ENCODE results near the gene SIPA1L3. TPM values are rescaled to one million over a fixed set of nuclear protein-coding genes. Genes with fewer than 3 reads are reported as not detected.

SIPA1L3 gene
- total RNA-seq, 1 experiment from 2014 or later: 4.4 TPM

DNA sequence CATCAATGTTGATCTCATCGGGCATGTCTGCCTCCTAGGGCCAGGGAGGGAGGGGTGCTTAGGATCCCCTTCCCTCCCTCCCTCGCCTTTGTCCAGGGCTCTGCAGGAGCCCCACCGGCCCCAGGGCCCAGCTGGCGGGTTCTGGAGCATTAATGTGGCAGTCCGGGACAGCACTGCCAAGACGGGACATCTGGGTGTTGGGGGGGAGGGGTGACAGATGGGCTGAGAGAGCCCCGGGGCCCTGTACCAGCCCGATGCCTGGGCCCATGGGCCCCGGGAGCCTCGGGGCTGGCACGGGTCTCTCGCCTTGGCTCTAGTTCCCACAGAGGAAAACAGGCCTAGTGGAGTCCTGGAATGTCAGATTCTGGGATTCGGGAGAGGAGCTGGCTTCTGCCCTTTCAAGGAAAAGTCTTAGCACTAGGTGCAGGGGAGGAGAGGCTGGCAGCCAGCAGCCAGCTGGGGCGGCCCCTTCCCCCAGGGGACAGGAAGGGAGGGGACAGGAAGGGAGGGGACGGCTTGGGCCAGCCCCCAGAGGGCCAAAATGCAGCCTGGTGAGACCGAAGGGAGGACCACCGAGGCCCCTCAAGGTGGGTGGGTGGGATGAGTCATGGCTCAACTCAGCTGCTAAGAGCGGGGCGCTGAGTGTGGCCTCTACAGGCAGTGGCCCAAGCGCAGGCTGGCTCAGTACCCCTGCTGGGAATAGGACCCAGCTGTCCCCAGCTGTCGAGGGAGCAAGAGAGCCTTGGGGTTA, 346.1 kb downstream of the SIPA1L3 start:
- DNase-seq (ENCODE audit: low read depth, low spot score): no peak
- in situ Hi-C loops (cut with HindIII; ENCODE audit: low pct_unique_long_range_greater_than_20kb, low sequenced_read_pairs): no loop called here

DNA sequence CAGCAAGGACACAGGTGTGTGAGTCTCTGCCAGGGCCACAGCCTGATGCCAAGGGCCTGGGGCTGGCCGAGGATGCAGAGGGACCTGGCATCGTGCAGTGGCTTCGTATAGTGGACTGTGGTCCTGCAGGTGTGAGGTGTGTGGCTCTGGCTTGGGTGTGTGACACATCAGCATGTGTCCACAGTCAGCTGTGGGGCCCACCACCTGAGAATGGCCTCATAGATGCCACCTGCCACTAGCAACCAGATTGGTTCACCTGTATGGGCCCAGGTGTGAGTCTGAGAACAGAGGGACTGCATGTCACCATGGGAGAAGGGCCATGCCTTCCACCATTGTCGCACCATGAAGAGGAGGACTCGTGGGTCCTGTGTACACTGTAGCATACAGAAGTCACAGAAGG, 346.8 kb downstream of the SIPA1L3 start:
- DNase-seq (ENCODE audit: low read depth, low spot score): no peak
- in situ Hi-C loops (cut with HindIII; ENCODE audit: low pct_unique_long_range_greater_than_20kb, low sequenced_read_pairs): no loop called here

DNA sequence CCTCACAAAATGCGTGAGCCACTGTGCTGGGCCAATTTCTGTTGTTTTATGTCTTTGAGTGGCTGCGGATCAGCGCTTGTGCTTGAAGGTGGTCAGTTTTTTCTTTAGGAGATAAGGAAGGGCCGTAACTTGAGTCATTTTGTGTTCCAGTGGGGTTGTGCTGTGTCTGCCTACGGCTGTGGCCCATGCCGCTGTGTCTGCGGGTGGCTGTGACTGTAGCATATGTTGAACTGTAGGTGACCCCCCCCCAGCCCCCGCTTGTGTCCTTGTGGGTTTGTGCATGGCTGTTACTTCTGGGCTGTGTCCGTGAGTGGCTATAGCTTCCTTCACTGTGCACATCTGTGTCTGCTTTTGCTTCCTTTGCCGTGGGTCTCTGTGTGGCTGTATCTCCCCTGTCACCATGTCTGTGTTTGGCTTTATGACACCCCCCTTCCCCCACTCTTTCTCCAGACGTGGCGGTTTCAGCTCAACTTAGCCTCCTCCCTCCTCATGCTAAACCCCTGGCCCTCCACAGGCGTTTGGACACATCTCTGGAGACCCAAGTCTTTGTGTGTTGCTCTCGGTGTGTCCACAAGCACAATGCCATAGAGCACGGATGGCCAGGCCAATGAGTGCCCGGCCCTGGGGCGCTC, 348.5 kb downstream of the SIPA1L3 start:
- in situ Hi-C loops (cut with HindIII; ENCODE audit: low pct_unique_long_range_greater_than_20kb, low sequenced_read_pairs): no loop called here
- DNase-seq (ENCODE audit: low read depth, low spot score): no peak

Small RNA genes lying within 50 kb of the gene (small RNA-seq; reads per million reads assigned to genes)
- gene RN7SL663P: 0 to 0.05 reads per million in 2 experiments

Other genes with a start within 250 kb of the SIPA1L3 start
- 2.8 and 2.9 TPM in 2 replicates for gene ZNF607, start 187.4 kb upstream of the SIPA1L3 start, total RNA-seq (2014; rRNA removed; shearing (Covaris generic))
- 0.92 and 2.4 TPM in 2 replicates for gene ZNF573, start 127.6 kb upstream of the SIPA1L3 start, total RNA-seq (2014; rRNA removed; shearing (Covaris generic))
- gene WDR87, start 614 bp upstream of the SIPA1L3 start, total RNA-seq (2014; rRNA removed; shearing (Covaris generic)): not detected in 2 replicates